MCF 10A (cell line): ENCODE results near the gene ASB3. TPM values are rescaled to one million over a fixed set of nuclear protein-coding genes. Genes with fewer than 3 reads are reported as not detected.

Source experiments
- BruUV-seq: library from RNA; stranded (reverse); fragments of 400-500 nt; replicated peaks from 2 replicates; lab custom pipeline; 2021; lab: Mats Ljungman, UMichigan
- CTCF ChIA-PET: fragments of 300-600 bp; sonication (Branson Sonifier 250); formaldehyde crosslinking; extraction: SDS; loops from one replicate; lab custom pipeline; 2021; ENCODE audit warnings: antibody characterized with exemption, inconsistent platforms; lab: Yijun Ruan, JAX
- POLR2A ChIA-PET: fragments of 300-600, 350-650 bp; sonication (Branson Sonifier 250); formaldehyde crosslinking; extraction: SDS; loops from one replicate; lab custom pipeline; 2020; ENCODE audit warnings: antibody characterized with exemption, inconsistent platforms; lab: Yijun Ruan, JAX
- DNase-seq: peaks from one replicate; pipeline ENCODE4 v3.0.0-alpha.2; 2018; ENCODE audit not compliant: unreplicated experiment
- H3K27ac Mint-ChIP-seq: one replicate; pipeline ENCODE4 v1.8.0; 2022; ENCODE audit warnings: mild to moderate bottlenecking, low read depth, mixed read lengths; ENCODE audit not compliant: unreplicated experiment
- H3K27me3 Mint-ChIP-seq: one replicate; pipeline ENCODE4 v1.8.0; 2022; ENCODE audit warnings: mixed read lengths; ENCODE audit not compliant: insufficient read depth, unreplicated experiment
- H3K36me3 Mint-ChIP-seq: one replicate; pipeline ENCODE4 v1.8.0; 2022; ENCODE audit warnings: mild to moderate bottlenecking, moderate library complexity, mixed read lengths; ENCODE audit not compliant: insufficient read depth, unreplicated experiment
- H3K4me1 Mint-ChIP-seq: one replicate; pipeline ENCODE4 v1.8.0; 2022; ENCODE audit warnings: mixed read lengths; ENCODE audit not compliant: insufficient read depth, unreplicated experiment
- H3K4me3 Mint-ChIP-seq: one replicate; pipeline ENCODE4 v1.8.0; 2022; ENCODE audit warnings: mild to moderate bottlenecking, moderate library complexity, mixed read lengths; ENCODE audit not compliant: unreplicated experiment
- H3K9me3 Mint-ChIP-seq: one replicate; pipeline ENCODE4 v1.8.0; 2022; ENCODE audit warnings: mixed read lengths; ENCODE audit not compliant: unreplicated experiment
- CTCF ChIP-seq: fragments of 200-600 bp; IDR thresholded peaks from one replicate; pipeline ENCODE4 v1.8.0; 2022; ENCODE audit warnings: antibody characterized with exemption, mild to moderate bottlenecking; ENCODE audit not compliant: unreplicated experiment
- intact Hi-C: fragments of 100-400 bp; cut with micrococcal nuclease; formaldehyde crosslinking; loops from 2 replicates; pipeline ENCODE4 v1.14.1; 2022
- total RNA-seq: library from RNA; stranded (reverse); gene quantifications from 2 replicates; pipeline ENCODE4 v1.2.3, GENCODE V29; 2022

Gene ASB3
- total RNA-seq, 1 experiment from 2014 or later: 19.7 TPM

- Mint-ChIP-seq H3K4me3 (no peak overlapping the region), H3K27ac (no peak overlapping the region), H3K36me3 (peaks cover 60% of the 10 kb centered on the region), H3K9me3 (no peaks in the 10 kb centered on the region), H3K27me3 (no peaks in the 10 kb centered on the region), H3K4me1 (no peaks in the 10 kb centered on the region)
- ChIA-PET POLR2A (interaction anchor here (0.6 to 0.7 kb wide), 3 partner anchors 27 to 373 kb away, joined by 3 read pairs; no protein-coding TSS in a partner anchor), CTCF (no interaction called here)
- no peak for DNase-seq
- no peak for TF ChIP-seq CTCF
- intact Hi-C loops: no loop called here
- BruUV-seq: no TSS peak
These were observed 32.2 kb upstream of the ASB3 start for GRCh38 chr2:53818854-53819435.

GRCh38 chr2:53813151-53813550, 26.4 kb upstream of the ASB3 start:
- Mint-ChIP-seq H3K4me3 (no peak overlapping the region), H3K27ac (peak overlapping the region; percentile 69), H3K36me3 (peaks cover 90% of the 10 kb centered on the region), H3K27me3 (no peaks in the 10 kb centered on the region), H3K4me1 (peaks cover 14% of the 10 kb centered on the region), H3K9me3 (no peaks in the 10 kb centered on the region)
- peak; percentile 22 for DNase-seq
- ChIA-PET CTCF (interaction anchor here (0.5 to 0.7 kb wide), 2 partner anchors 15 to 106 kb away, joined by 3 to 6 read pairs; no protein-coding TSS in a partner anchor), POLR2A (interaction anchor here (0.6 to 1.2 kb wide), 11 partner anchors 10 to 157 kb away, joined by 3 to 6 read pairs (median 4); partner anchors contain the start of gene PSME4)
- no peak for TF ChIP-seq CTCF
- BruUV-seq: no TSS peak
- intact Hi-C loops: no loop called here

- Mint-ChIP-seq H3K9me3 (no peaks in the 10 kb centered on the region), H3K36me3 (peaks cover 85% of the 10 kb centered on the region), H3K27me3 (no peaks in the 10 kb centered on the region), H3K4me3 (no peak overlapping the region), H3K4me1 (peaks cover 14% of the 10 kb centered on the region), H3K27ac (no peak overlapping the region)
- POLR2A ChIA-PET: no interaction called here
- TF ChIP-seq CTCF: no peak
- intact Hi-C loops: no loop called here
- CTCF ChIA-PET: interaction anchor here (0.7 kb wide), 1 partner anchor 14 kb away, joined by 3 read pairs; no protein-coding TSS in a partner anchor
- DNase-seq: no peak
- BruUV-seq: no TSS peak
These were observed 24.8 kb upstream of the ASB3 start for GRCh38 chr2:53811601-53812000.

GRCh38 chr2:53802617-53803151, 15.9 kb upstream of the ASB3 start:
- Mint-ChIP-seq H3K36me3 (peaks cover 78% of the 10 kb centered on the region), H3K9me3 (no peaks in the 10 kb centered on the region), H3K27me3 (no peaks in the 10 kb centered on the region), H3K4me1 (no peaks in the 10 kb centered on the region), H3K4me3 (no peak overlapping the region), H3K27ac (no peak overlapping the region)
- CTCF ChIA-PET: no interaction called here
- DNase-seq: no peak
- TF ChIP-seq CTCF: no peak
- BruUV-seq: no TSS peak
- POLR2A ChIA-PET: interaction anchor here (1.0 kb wide), 1 partner anchor 15 kb away, joined by 3 read pairs; no protein-coding TSS in a partner anchor
- intact Hi-C loops: no loop called here
